ENCODE results near the gene REL. TPM values are rescaled to one million over a fixed set of nuclear protein-coding genes. Genes with fewer than 3 reads are reported as not detected.

The REL gene
- total RNA-seq, 1 experiment from 2014 or later, result 10.0 TPM

- DNase-seq (ENCODE audit: low read depth, low spot score) (no peak), ATAC-seq (no peak)
- no peak overlapping the region for H3K4me3 ChIP-seq (ENCODE audit: low read depth in 2 of 2, low read length in 2 of 2)
- intact Hi-C loops (cut with micrococcal nuclease; ENCODE audit: unreplicated experiment) (no loop called here), in situ Hi-C loops (cut with HindIII; ENCODE audit: low pct_unique_long_range_greater_than_20kb, low sequenced_read_pairs) (no loop called here)
- no peaks in the 10 kb centered on the region for H3K4me1 ChIP-seq (ENCODE audit: control insufficient read depth, insufficient read depth, low read length)
- no TSS peak for BruUV-seq (replicated peaks)
- POLR2A ChIA-PET, result interaction anchor here (0.6 to 0.7 kb wide), 2 partner anchors 586 to 767 kb away, joined by 7 to 12 read pairs; no protein-coding TSS in a partner anchor
- CTCF ChIA-PET, result interaction anchor here (0.7 kb wide), 1 partner anchor 227 kb away, joined by 5 read pairs; no protein-coding TSS in a partner anchor
- H3K36me3 ChIP-seq (ENCODE audit: control insufficient read depth, insufficient read depth, low read length), result no peaks in the 10 kb centered on the region
- H3K27me3 ChIP-seq (ENCODE audit: control insufficient read depth, insufficient read depth, low read length), result no peaks in the 10 kb centered on the region
- no peak overlapping the region for H3K27ac ChIP-seq (ENCODE audit: low read length)
- TF ChIP-seq POLR2AphosphoS5 (IDR thresholded peaks at IDR 0.05; ENCODE audit: low read depth, low read length), result no peak
- no peak for TF ChIP-seq CTCF (IDR thresholded peaks at IDR 0.05)
- TF ChIP-seq REST (IDR thresholded peaks at IDR 0.05; ENCODE audit: insufficient read depth in 1 of 2, low read depth in 2 of 2, low read length in 1 of 2), result no peak
- no peak for TF ChIP-seq SIN3A (IDR thresholded peaks at IDR 0.05; ENCODE audit: borderline replicate concordance, insufficient read depth, low read depth, low read length)
- no peak for TF ChIP-seq TCF7L2 (IDR thresholded peaks at IDR 0.05; ENCODE audit: low read depth, low read length)
- no peaks in the 10 kb centered on the region for H3K9me3 ChIP-seq (ENCODE audit: control insufficient read depth, insufficient read depth, low read depth, low read length)
Observed at GRCh38 chr2:60868589-60869273, 12.6 kb upstream of the REL start.

GRCh38 chr2:60872510-60872928 lies 8.9 kb upstream of the REL start:
- no peaks in the 10 kb centered on the region for H3K36me3 ChIP-seq (ENCODE audit: control insufficient read depth, insufficient read depth, low read length)
- H3K4me3 ChIP-seq (ENCODE audit: low read depth in 2 of 2, low read length in 2 of 2), result no peak overlapping the region
- ChIA-PET CTCF (no interaction called here), POLR2A (no interaction called here)
- TF ChIP-seq TCF7L2 (IDR thresholded peaks at IDR 0.05; ENCODE audit: low read depth, low read length) (no peak), CTCF (IDR thresholded peaks at IDR 0.05) (no peak), SIN3A (IDR thresholded peaks at IDR 0.05; ENCODE audit: borderline replicate concordance, insufficient read depth, low read depth, low read length) (no peak), POLR2AphosphoS5 (IDR thresholded peaks at IDR 0.05; ENCODE audit: low read depth, low read length) (no peak), REST (IDR thresholded peaks at IDR 0.05; ENCODE audit: insufficient read depth in 1 of 2, low read depth in 2 of 2, low read length in 1 of 2) (no peak)
- no peak overlapping the region for H3K27ac ChIP-seq (ENCODE audit: low read length)
- no peak for DNase-seq (ENCODE audit: low read depth, low spot score)
- BruUV-seq (replicated peaks), result no TSS peak
- H3K4me1 ChIP-seq (ENCODE audit: control insufficient read depth, insufficient read depth, low read length), result no peaks in the 10 kb centered on the region
- in situ Hi-C loops (cut with HindIII; ENCODE audit: low pct_unique_long_range_greater_than_20kb, low sequenced_read_pairs), result no loop called here
- no peaks in the 10 kb centered on the region for H3K9me3 ChIP-seq (ENCODE audit: control insufficient read depth, insufficient read depth, low read depth, low read length)
- H3K27me3 ChIP-seq (ENCODE audit: control insufficient read depth, insufficient read depth, low read length), result no peaks in the 10 kb centered on the region
- no peak for ATAC-seq
- intact Hi-C loops (cut with micrococcal nuclease; ENCODE audit: unreplicated experiment), result no loop called here
